ENCODE data around the gene SOCS2. TPM values are rescaled to one million over a fixed set of nuclear protein-coding genes. Genes with fewer than 3 reads are reported as not detected.

SOCS2 gene
- total and polyA plus RNA-seq, 2 of the 13 experiments (the other 11 are each of a cell fraction or from before 2014, with no cell fraction given), result 0.62 to 1.5 TPM

DNA sequence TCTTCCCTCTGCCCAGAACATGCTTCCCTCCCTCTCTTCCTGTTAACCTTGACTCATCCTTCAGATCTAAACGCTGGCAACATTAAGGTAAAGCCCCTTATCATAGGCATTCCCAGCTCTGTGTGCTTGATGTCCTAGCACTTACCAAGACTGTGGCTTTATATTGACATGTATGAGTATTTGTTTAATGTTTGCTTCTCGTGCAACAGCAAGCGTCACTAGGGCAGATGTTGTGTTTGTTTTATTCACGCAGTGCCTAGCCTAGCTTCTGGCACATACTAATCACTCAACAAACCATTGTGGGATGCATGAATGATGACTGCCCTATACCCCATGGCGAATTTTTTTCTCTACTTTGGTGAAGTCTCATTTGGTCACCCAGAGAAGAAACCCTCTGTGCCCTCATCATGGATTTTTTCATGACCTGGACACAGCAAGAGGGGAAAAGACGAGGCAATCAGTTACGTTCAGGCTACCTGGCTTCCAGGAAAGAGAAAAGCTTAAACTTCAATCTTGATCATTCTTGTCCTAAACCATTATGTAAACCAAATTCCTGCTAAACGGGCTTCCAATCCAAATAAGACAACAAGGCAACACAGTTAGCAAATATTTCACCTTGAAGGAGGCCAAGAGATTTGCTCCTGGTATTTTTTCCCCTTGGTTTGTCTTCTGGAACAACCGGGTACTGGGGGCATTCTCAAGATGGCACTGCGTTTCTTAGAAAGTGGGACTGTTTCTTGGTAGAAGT lies 47.9 kb upstream of the SOCS2 start:
- no TSS peak for BruUV-seq (replicated peaks)
- no peak for TF ChIP-seq ZBTB1 (CRISPR knock-in tag; IDR thresholded peaks at IDR 0.05; ENCODE audit: borderline replicate concordance)
- TF ChIP-seq ZFP1 (CRISPR knock-in tag; IDR thresholded peaks at IDR 0.05), result no peak
- TF ChIP-seq ZBTB3 (CRISPR knock-in tag; IDR thresholded peaks at IDR 0.05; ENCODE audit: borderline replicate concordance, low read depth), result no peak
- TF ChIP-seq RXRA (CRISPR knock-in tag; IDR thresholded peaks at IDR 0.05), result no peak
- TF ChIP-seq ELF1 (CRISPR knock-in tag; IDR thresholded peaks at IDR 0.05), result no peak
- no peak for TF ChIP-seq ISL2 (CRISPR knock-in tag; IDR thresholded peaks at IDR 0.05)
- TF ChIP-seq ZNF264 (CRISPR knock-in tag; IDR thresholded peaks at IDR 0.05), result no peak
- TF ChIP-seq PAWR (CRISPR knock-in tag; IDR thresholded peaks at IDR 0.05; ENCODE audit: borderline replicate concordance), result no peak
- no peak for TF ChIP-seq REST (IDR thresholded peaks at IDR 0.05; ENCODE audit: borderline replicate concordance in 1 of 2, low read depth in 1 of 2, low read length in 2 of 2)
- no peak for TF ChIP-seq DMTF1 (CRISPR knock-in tag; IDR thresholded peaks at IDR 0.05)
- TF ChIP-seq ZNF235 (CRISPR knock-in tag; IDR thresholded peaks at IDR 0.05; ENCODE audit: borderline replicate concordance), result no peak
- TF ChIP-seq ZNF460 (CRISPR knock-in tag; IDR thresholded peaks at IDR 0.05; ENCODE audit: borderline replicate concordance), result no peak
- TF ChIP-seq MAFG (CRISPR knock-in tag; IDR thresholded peaks at IDR 0.05), result no peak
- H3K4me1 ChIP-seq (ENCODE audit: insufficient read depth, low read length), result peaks cover 31% of the 10 kb centered on the region
- no peak overlapping the region for H2AFZ ChIP-seq (ENCODE audit: low read length)
- no peaks in the 10 kb centered on the region for H3K36me3 ChIP-seq (replicated peaks in 1 of 2; ENCODE audit: control insufficient read depth in 1 of 2, insufficient read depth in 2 of 2, low read length in 2 of 2)
- in situ Hi-C loops (cut with HindIII; ENCODE audit: extremely low pct_ligation_motif_present, low pct_unique_long_range_greater_than_20kb), result loop anchor here (5.0 kb wide), 1 partner anchor 578 kb away; no protein-coding TSS in a partner anchor
- H3K27ac ChIP-seq (ENCODE audit: extremely low read length, insufficient read depth, low read length), result no peak overlapping the region
- peak; percentile 9 for DNase-seq (ENCODE audit: low spot score)
- POLR2A ChIA-PET, result interaction anchor here (0.6 kb wide), 1 partner anchor 28 kb away, joined by 4 read pairs; no protein-coding TSS in a partner anchor
- H3K4me2 ChIP-seq (ENCODE audit: low read depth, low read length), result no peak overlapping the region
- intact Hi-C loops (cut with micrococcal nuclease; ENCODE audit: unreplicated experiment), result loop anchor here (1.0 to 2.0 kb wide), 2 partner anchors 40 to 578 kb away; no protein-coding TSS in a partner anchor
- no peak overlapping the region for H3K4me3 ChIP-seq (replicated peaks in 1 of 3; ENCODE audit: insufficient read depth in 1 of 3, low read depth in 2 of 3, low read length in 3 of 3)
- no peak overlapping the region for H3K9ac ChIP-seq (ENCODE audit: insufficient read depth, low read depth, low read length)
- H3K79me2 ChIP-seq (ENCODE audit: insufficient read depth, low read length), result no peaks in the 10 kb centered on the region
- H4K20me1 ChIP-seq (ENCODE audit: insufficient read depth, low read length), result no peaks in the 10 kb centered on the region
- no peaks in the 10 kb centered on the region; a peak in 1 of 5 replicates for H3K27me3 ChIP-seq (ENCODE audit: control insufficient read depth in 1 of 2, insufficient read depth in 2 of 2, low read length in 2 of 2)
- 21% methylated on average over 10 of the region's 10 CpGs for WGBS (ENCODE audit: low lambda C conversion rate)
- CTCF ChIA-PET (ENCODE audit: low intra/inter-chr PET ratio, low total read pairs), result interaction anchor here (2.1 kb wide), 1 partner anchor 577 kb away, joined by 11 read pairs; no protein-coding TSS in a partner anchor
- no peak for FAIRE-seq
- ATAC-seq, result no peak
- H3K9me3 ChIP-seq (ENCODE audit: low read length), result no peaks in the 10 kb centered on the region
